Activated CD8-positive, alpha-beta T cell treated with anti-CD3 and anti-CD28 coated beads, Interleukin-2, amount 10 ng/mL, durations not matched to agents 7 days and 5 days (primary cell): ENCODE measurements around the gene EFS. TPM values are rescaled to one million over a fixed set of nuclear protein-coding genes. Genes with fewer than 3 reads are reported as not detected.

Experiments used
- ATAC-seq: fragments of 150-1000 bp; cut with Tn5 transposase; one replicate; pipeline ENCODE4 v1.10.0; 2021; ENCODE audit warnings: moderate library complexity
- CTCF ChIA-PET: fragments of 350-600 bp; sonication (Branson Sonifier 250); formaldehyde crosslinking; loops from one replicate; lab custom pipeline; 2021; ENCODE audit warnings: antibody characterized with exemption; lab: Charles Lee
- POLR2A ChIA-PET: fragments of 350-600 bp; sonication (Branson Sonifier 250); formaldehyde crosslinking; loops from one replicate; lab custom pipeline; 2021; ENCODE audit warnings: antibody characterized with exemption; lab: Charles Lee
- DNase-seq: peaks from one replicate; pipeline ENCODE4 v3.0.0-alpha.2; 2020
- H3K27ac Mint-ChIP-seq: one replicate; pipeline ENCODE4 v1.8.0; 2021; ENCODE audit warnings: mild to moderate bottlenecking, mixed read lengths
- H3K27me3 Mint-ChIP-seq: one replicate; pipeline ENCODE4 v1.8.0; 2021; ENCODE audit warnings: low read depth, mixed read lengths
- H3K36me3 Mint-ChIP-seq: one replicate; pipeline ENCODE4 v1.8.0; 2021; ENCODE audit warnings: low read depth, mixed read lengths
- H3K4me1 Mint-ChIP-seq: one replicate; pipeline ENCODE4 v1.8.0; 2021; ENCODE audit warnings: low read depth, mixed read lengths
- H3K4me3 Mint-ChIP-seq: one replicate; pipeline ENCODE4 v1.8.0; 2021; ENCODE audit warnings: mild to moderate bottlenecking, mixed read lengths
- H3K9me3 Mint-ChIP-seq: one replicate; pipeline ENCODE4 v1.8.0; 2022; ENCODE audit warnings: mixed read lengths; ENCODE audit not compliant: insufficient read depth
- total RNA-seq, 2 experiments: library from RNA; stranded (reverse); gene quantifications; one replicate each; pipeline ENCODE4 v1.2.3, GENCODE V29; 2021

The EFS gene
- total RNA-seq, 2 experiments from 2014 or later: not detected

- Mint-ChIP-seq H3K9me3 (no peaks in the 10 kb centered on the region), H3K4me1 (peaks cover 33% of the 10 kb centered on the region), H3K4me3 (peak overlapping the region; percentile 92), H3K36me3 (peaks cover 51% of the 10 kb centered on the region), H3K27ac (peak overlapping the region; percentile 91), H3K27me3 (no peaks in the 10 kb centered on the region)
- DNase-seq (peak; percentile 66), ATAC-seq (peak; percentile 2)
- CTCF ChIA-PET: interaction anchor here (0.5 to 4.8 kb wide), 31 partner anchors 8 to 310 kb away, joined by 3 to 75 read pairs (median 4); partner anchors contain the start of genes HOMEZ and PPP1R3E
- POLR2A ChIA-PET: interaction anchor here (0.6 to 6.2 kb wide), 18 partner anchors 11 to 1371 kb away, joined by 3 to 115 read pairs (median 6); partner anchors contain the start of genes ACIN1, C14orf119, CMTM5 and HOMEZ
Observed at GRCh38 chr14:23321572-23322547, 43.1 kb downstream of the EFS start.

DNA sequence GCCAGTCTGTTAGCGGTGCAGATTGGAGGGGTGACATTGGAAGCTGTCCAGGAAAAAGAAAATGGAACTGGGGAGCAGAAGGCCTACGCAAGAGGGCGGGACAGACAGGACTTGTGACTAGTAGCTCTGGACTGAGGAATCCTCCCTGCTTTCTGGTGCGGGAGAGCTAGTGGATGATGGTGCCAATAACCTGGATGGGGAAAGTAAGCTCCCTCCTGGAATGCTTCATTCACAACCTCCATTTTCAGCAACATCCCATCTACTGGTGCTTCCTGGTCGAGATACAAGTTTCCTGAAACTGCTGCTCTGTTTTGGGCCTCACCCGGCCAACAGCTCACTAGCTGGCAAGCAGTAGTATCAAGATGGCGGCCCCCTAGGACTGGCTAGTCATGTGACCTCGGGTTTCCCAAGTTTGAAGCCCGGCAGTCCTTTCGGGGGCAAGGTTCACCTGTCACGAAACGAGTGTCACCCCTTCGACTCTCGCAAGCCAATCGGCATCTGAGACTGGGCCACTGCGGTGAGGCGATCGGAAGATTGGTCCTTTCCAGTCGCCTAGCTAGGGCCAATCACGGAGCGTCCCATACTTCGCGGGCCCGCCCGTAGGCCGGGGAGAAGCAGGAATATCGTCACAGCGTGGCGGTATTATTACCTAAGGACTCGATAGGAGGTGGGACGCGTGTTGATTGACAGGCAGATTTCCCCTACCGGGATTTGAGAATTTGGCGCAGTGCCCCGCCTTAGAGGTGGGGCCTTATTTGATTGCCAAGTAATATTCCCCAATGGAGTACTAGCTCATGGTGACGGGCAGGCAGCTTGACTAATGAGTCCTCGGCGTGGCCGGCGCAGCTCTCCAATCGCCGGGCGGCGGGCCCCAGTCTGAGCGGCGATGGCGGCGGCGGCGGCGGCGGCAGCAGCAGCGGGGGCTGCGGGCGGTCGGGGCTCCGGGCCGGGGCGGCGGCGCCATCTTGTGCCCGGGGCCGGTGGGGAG lies 44.1 kb downstream of the EFS start, which contains the start of gene PABPN1:
Gene PABPN1 (plus strand): TSS at position 874 of the 988 bp plus-strand sequence. CDS start 13 bp downstream, at position 887.
- Mint-ChIP-seq H3K4me3 (peak within 1 kb of the TSS; percentile 92), H3K27ac (peak within 1 kb of the TSS; percentile 97), H3K27me3 (no peaks in the 10 kb centered on the region), H3K4me1 (peaks cover 33% of the 10 kb centered on the region), H3K36me3 (peaks cover 47% of the 10 kb centered on the region), H3K9me3 (no peaks in the 10 kb centered on the region)
- ChIA-PET POLR2A (interaction anchor here (0.5 to 6.2 kb wide), 23 partner anchors 9 to 1845 kb away, joined by 3 to 115 read pairs (median 5); partner anchors contain the start of genes ACIN1, C14orf119, CMTM5 and HOMEZ), CTCF (interaction anchor here (0.5 to 4.8 kb wide), 33 partner anchors 9 to 391 kb away, joined by 3 to 75 read pairs (median 5); partner anchors contain the start of genes CDH24, HOMEZ and PPP1R3E)
- ATAC-seq (peak; percentile 94), DNase-seq (peak; percentile 99)

DNA sequence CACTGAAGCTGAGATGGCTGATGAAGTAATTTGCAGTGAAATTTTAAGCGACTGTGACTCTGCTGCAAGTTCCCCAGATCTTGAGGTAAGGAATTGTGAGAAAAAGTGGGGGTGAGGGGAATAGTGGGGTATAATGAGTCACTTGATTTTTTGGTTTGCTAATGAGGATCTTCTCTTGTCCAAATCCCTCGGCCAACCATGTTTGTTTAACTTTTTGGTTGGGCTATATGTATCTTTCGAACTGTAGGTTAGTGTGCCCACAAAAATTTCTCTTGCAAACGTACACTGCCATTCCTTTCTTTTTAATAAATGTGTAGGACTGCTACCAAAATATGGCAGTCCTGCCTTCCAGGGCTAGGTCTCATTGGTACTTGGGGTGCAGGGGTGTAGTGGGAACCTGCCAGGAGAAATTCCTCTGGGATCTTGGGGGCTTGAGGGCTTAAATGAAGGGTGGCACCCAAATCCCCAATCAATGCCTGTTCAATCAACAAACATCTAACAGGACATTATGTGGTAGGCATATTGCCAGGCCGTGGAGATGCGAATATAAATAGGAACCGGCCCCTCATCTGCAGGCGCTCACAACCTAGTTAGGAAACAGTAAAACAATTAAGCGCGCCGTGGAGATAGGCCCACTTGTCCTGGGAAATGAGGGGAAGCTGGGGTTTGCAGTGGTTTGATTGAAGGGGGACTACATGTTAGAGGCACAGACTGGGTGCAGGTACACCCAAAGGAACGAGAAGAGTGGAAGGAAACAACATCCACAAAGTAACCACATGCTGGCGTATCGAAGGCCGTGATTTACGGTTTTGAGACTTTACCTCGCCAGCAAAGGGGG lies 45.0 kb downstream of the EFS start:
- peaks cover 33% of the 10 kb centered on the region for H3K4me1 Mint-ChIP-seq
- peaks cover 39% of the 10 kb centered on the region for H3K36me3 Mint-ChIP-seq
- no peaks in the 10 kb centered on the region for H3K27me3 Mint-ChIP-seq
- no peak for ATAC-seq
- peak overlapping the region; percentile 97 for H3K27ac Mint-ChIP-seq
- DNase-seq: no peak
- POLR2A ChIA-PET: interaction anchor here (0.6 to 6.2 kb wide), 13 partner anchors 8 to 1844 kb away, joined by 3 to 115 read pairs (median 6); partner anchors contain the start of genes ACIN1, C14orf119, HOMEZ and OXA1L
- H3K9me3 Mint-ChIP-seq: no peaks in the 10 kb centered on the region
- CTCF ChIA-PET: interaction anchor here (1.0 to 4.8 kb wide), 16 partner anchors 10 to 262 kb away, joined by 3 to 75 read pairs (median 7); partner anchors contain the start of genes CDH24, HOMEZ and PPP1R3E
- H3K4me3 Mint-ChIP-seq: peak overlapping the region; percentile 92

DNA sequence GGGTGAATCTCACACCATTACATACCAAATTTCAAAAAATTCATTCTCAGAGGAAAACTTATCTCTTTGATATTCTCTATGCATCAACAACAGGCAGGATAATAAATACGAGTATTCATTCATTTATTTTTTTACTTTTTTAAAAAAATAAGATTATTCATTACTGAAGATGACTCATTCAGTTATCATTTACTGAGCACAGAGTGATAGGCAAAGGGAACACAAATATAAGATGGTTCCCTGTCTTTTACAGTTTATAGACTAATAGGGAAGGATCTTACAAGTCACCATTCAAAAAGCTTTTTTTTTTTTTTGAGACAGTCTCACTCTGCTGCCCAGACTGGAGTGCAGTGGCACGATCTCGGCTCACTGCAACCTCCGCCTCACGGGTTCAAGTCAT lies 48.7 kb downstream of the EFS start:
- Mint-ChIP-seq H3K27me3 (peaks cover 2% of the 10 kb centered on the region), H3K9me3 (no peaks in the 10 kb centered on the region), H3K4me3 (no peak overlapping the region), H3K27ac (no peak overlapping the region), H3K4me1 (peaks cover 15% of the 10 kb centered on the region), H3K36me3 (peaks cover 10% of the 10 kb centered on the region)
- POLR2A ChIA-PET: no interaction called here
- CTCF ChIA-PET: interaction anchor here (4.8 kb wide), 1 partner anchor 16 kb away, joined by 12 read pairs; no protein-coding TSS in a partner anchor
- no peak for ATAC-seq
- DNase-seq: no peak

DNA sequence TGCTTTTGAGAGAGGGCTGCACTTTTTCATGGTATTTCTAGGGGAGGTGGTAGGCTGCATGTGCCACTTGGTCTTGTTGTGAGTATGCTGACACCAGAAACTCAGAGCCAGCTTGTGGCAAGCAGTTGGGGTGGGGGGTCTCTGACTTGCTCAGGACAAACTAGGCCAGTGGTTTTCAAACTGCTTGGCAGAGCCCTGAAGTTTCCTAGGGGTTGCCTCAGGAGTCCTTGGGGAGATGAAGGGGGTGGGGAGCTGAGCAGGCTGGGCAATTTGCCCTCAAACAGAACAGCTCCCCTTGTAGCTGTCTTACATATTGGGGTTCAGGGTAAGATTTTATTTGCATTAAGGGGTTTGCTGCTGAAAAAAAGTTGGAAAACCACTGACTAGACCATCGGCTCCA lies 54.4 kb downstream of the EFS start:
- DNase-seq (no peak), ATAC-seq (no peak)
- H3K4me1 Mint-ChIP-seq: peaks cover 16% of the 10 kb centered on the region
- H3K36me3 Mint-ChIP-seq: no peaks in the 10 kb centered on the region
- peaks cover 22% of the 10 kb centered on the region for H3K27me3 Mint-ChIP-seq
- no peak overlapping the region for H3K4me3 Mint-ChIP-seq
- CTCF ChIA-PET: interaction anchor here (2.6 kb wide), 1 partner anchor 10 kb away, joined by 13 read pairs; the partner anchor contains the start of gene PABPN1
- no peaks in the 10 kb centered on the region for H3K9me3 Mint-ChIP-seq
- H3K27ac Mint-ChIP-seq: no peak overlapping the region
- POLR2A ChIA-PET: interaction anchor here (0.6 to 1.3 kb wide), 6 partner anchors 8 to 105 kb away, joined by 3 to 12 read pairs (median 3); partner anchors contain the start of genes PABPN1 and PPP1R3E

DNA sequence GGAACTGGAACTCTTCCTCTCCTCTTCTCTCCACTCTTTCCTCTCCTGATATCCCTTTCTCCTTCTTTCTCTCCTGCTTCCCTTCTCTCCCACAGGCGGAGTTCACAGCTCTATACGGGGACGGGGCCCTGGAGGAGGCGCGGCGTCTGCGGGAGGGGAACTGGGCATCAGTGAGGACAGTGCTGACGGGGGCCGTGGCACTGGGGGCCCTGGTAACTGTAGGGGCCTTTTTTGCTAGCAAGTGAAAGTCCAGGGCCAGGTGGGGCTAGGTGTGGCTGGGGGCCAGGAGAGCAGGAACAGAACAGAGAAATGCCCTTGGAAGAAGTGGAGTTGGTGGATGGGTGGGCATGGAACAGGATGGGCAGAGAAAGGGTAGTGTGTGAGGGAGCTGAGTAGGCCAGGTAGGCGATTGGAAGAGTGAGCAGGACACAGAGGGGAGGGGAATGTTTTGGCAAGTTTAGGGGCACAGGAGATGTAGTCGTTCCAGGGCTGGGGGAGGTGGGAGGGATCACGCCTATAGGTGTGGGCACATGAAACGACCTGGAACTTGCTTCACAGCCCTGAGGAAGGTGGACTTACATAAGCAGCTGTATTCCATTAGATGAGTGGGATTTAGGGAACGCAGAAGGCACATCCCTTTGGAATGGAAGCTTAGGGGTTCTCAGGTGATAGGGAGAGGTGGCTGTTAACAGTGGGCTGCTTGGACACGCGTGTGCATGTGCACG lies 56.1 kb downstream of the EFS start:
- DNase-seq (no peak), ATAC-seq (no peak)
- POLR2A ChIA-PET: interaction anchor here (3.1 kb wide), 1 partner anchor 12 kb away, joined by 20 read pairs; the partner anchor contains the start of gene PABPN1
- no peaks in the 10 kb centered on the region for H3K9me3 Mint-ChIP-seq
- no peak overlapping the region for H3K4me3 Mint-ChIP-seq
- H3K27me3 Mint-ChIP-seq: peaks cover 27% of the 10 kb centered on the region
- no peaks in the 10 kb centered on the region for H3K36me3 Mint-ChIP-seq
- H3K27ac Mint-ChIP-seq: no peak overlapping the region
- CTCF ChIA-PET: interaction anchor here (2.6 kb wide), 1 partner anchor 12 kb away, joined by 13 read pairs; the partner anchor contains the start of gene PABPN1
- H3K4me1 Mint-ChIP-seq: peaks cover 17% of the 10 kb centered on the region

- ChIA-PET POLR2A (interaction anchor here (3.1 kb wide), 1 partner anchor 13 kb away, joined by 20 read pairs; the partner anchor contains the start of gene PABPN1), CTCF (interaction anchor here (0.6 to 1.6 kb wide), 4 partner anchors 13 to 188 kb away, joined by 3 to 5 read pairs (median 3); partner anchors contain the start of gene PABPN1)
- Mint-ChIP-seq H3K27ac (peak overlapping the region; percentile 43), H3K4me3 (no peak overlapping the region), H3K36me3 (no peaks in the 10 kb centered on the region), H3K9me3 (no peaks in the 10 kb centered on the region), H3K27me3 (peaks cover 27% of the 10 kb centered on the region), H3K4me1 (peaks cover 24% of the 10 kb centered on the region)
- DNase-seq (no peak), ATAC-seq (no peak)
Observed at GRCh38 chr14:23307687-23308644, 57.0 kb downstream of the EFS start.

DNA sequence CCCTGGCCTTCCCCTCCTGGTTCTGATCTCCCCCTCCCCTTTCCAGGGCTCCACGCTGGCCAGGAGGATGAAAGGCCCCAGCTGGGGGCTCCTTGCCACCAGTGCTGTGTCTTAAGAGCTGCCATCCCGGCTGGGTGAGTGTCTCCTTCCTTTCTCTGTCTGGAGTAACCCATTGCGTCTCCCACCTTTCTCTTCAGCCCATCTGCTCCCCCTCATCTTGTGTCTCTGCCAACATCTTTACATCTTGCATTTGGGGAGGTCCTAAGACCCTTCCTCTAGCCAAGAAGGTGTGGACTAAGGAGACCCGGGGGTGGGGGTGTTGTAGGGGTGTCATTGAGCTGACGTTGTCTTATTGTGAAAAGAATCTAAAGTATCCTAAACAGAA lies 57.8 kb downstream of the EFS start:
- H3K4me1 Mint-ChIP-seq: peaks cover 28% of the 10 kb centered on the region
- no peak overlapping the region for H3K27ac Mint-ChIP-seq
- CTCF ChIA-PET: interaction anchor here (0.6 to 1.6 kb wide), 5 partner anchors 12 to 231 kb away, joined by 3 to 5 read pairs (median 3); partner anchors contain the start of gene PABPN1
- ATAC-seq: no peak
- POLR2A ChIA-PET: interaction anchor here (3.1 kb wide), 1 partner anchor 14 kb away, joined by 20 read pairs; the partner anchor contains the start of gene PABPN1
- peaks cover 27% of the 10 kb centered on the region for H3K27me3 Mint-ChIP-seq
- DNase-seq: no peak
- no peaks in the 10 kb centered on the region for H3K9me3 Mint-ChIP-seq
- H3K36me3 Mint-ChIP-seq: no peaks in the 10 kb centered on the region
- peak overlapping the region; percentile 63 for H3K4me3 Mint-ChIP-seq
